Measurements from ENCODE around the gene CTIF. TPM values are rescaled to one million over a fixed set of nuclear protein-coding genes. Genes with fewer than 3 reads are reported as not detected.

CTIF gene
- total RNA-seq, 4 donors from 2014 or later = 14.1 to 78.2 (median 18.4) TPM

- Histone ChIP-seq H3K9me3 (no peaks in the 10 kb centered on the region), H3K27me3 (no peaks in the 10 kb centered on the region), H3K4me1 (peaks cover 25 to 51% (median 37%) of the 10 kb centered on the region in 4 donors), H3K27ac (peak overlapping the region; percentile 70 to 78 (median 76)), H3K36me3 (no peaks in the 10 kb centered on the region), H3K4me3 (no peak overlapping the region)
- TF ChIP-seq POLR2A (IDR thresholded peaks at IDR 0.05) (no peak), EP300 (IDR thresholded peaks at IDR 0.05; ENCODE audit: low read depth) (no peak), CTCF (IDR thresholded peaks at IDR 0.05) (no peak), POLR2AphosphoS5 (IDR thresholded peaks at IDR 0.05) (no peak)
- intact Hi-C loops (cut with DNase I; ENCODE audit: low total_unique reads) (loop anchor here (10.0 kb wide), 1 partner anchor 163 kb away; no protein-coding TSS in a partner anchor), in situ Hi-C loops (cut with MboI; ENCODE audit: low pct_ligation_motif_present in 1 of 4, low pct_unique_long_range_greater_than_20kb in 1 of 4, low sequenced_read_pairs in 3 of 4) (loop anchor here in 1 of 4 donors (25.0 kb wide), 1 partner anchor 180 kb away; the partner anchor contains the start of gene SMAD7)
- DNase-seq = no peak
- WGBS, 2 donors (ENCODE audit: low coverage in 1 of 2) = 52% methylated on average over 2 of the region's 2 CpGs; no CpG with 5 or more reads in 1 of the 2 donors
These were observed 243.1 kb downstream of the CTIF start for GRCh38 chr18:48781988-48782363.

- no peaks in the 10 kb centered on the region for H3K36me3 ChIP-seq
- no peak for DNase-seq
- H3K4me3 ChIP-seq = no peak overlapping the region
- intact Hi-C loops (cut with DNase I; ENCODE audit: low total_unique reads) = loop anchor here (10.0 kb wide), 1 partner anchor 162 kb away; no protein-coding TSS in a partner anchor
- H3K4me1 ChIP-seq = peaks cover 25 to 46% (median 36%) of the 10 kb centered on the region in 4 donors
- peak overlapping the region; percentile 70 to 78 (median 76) for H3K27ac ChIP-seq
- 90% methylated on average over 11 of the region's 11 CpGs; no CpG with 5 or more reads in 1 of the 2 donors for WGBS, 2 donors (ENCODE audit: low coverage in 1 of 2)
- TF ChIP-seq POLR2A (IDR thresholded peaks at IDR 0.05) (no peak), POLR2AphosphoS5 (IDR thresholded peaks at IDR 0.05) (no peak), CTCF (IDR thresholded peaks at IDR 0.05) (no peak), EP300 (IDR thresholded peaks at IDR 0.05; ENCODE audit: low read depth) (no peak)
- H3K9me3 ChIP-seq = no peaks in the 10 kb centered on the region
- in situ Hi-C loops (cut with MboI; ENCODE audit: low pct_ligation_motif_present in 1 of 4, low pct_unique_long_range_greater_than_20kb in 1 of 4, low sequenced_read_pairs in 3 of 4) = loop anchor here in 1 of 4 donors (25.0 kb wide), 1 partner anchor 180 kb away; the partner anchor contains the start of gene SMAD7
- H3K27me3 ChIP-seq = no peaks in the 10 kb centered on the region
These were observed 243.6 kb downstream of the CTIF start for GRCh38 chr18:48782381-48782861.

- WGBS, 2 donors (ENCODE audit: low coverage in 1 of 2) = 92% methylated on average over 24 of the region's 24 CpGs; no CpG with 5 or more reads in 1 of the 2 donors
- H3K27me3 ChIP-seq = no peaks in the 10 kb centered on the region
- no peak overlapping the region for H3K27ac ChIP-seq
- intact Hi-C loops (cut with DNase I; ENCODE audit: low total_unique reads) (loop anchor here (10.0 kb wide), 1 partner anchor 161 kb away; no protein-coding TSS in a partner anchor), in situ Hi-C loops (cut with MboI; ENCODE audit: low pct_ligation_motif_present in 1 of 4, low pct_unique_long_range_greater_than_20kb in 1 of 4, low sequenced_read_pairs in 3 of 4) (loop anchor here in 1 of 4 donors (25.0 kb wide), 1 partner anchor 178 kb away; the partner anchor contains the start of gene SMAD7)
- TF ChIP-seq POLR2A (IDR thresholded peaks at IDR 0.05) (no peak), CTCF (IDR thresholded peaks at IDR 0.05) (no peak), EP300 (IDR thresholded peaks at IDR 0.05; ENCODE audit: low read depth) (no peak), POLR2AphosphoS5 (IDR thresholded peaks at IDR 0.05) (no peak)
- H3K4me3 ChIP-seq = no peak overlapping the region
- DNase-seq = no peak
- no peaks in the 10 kb centered on the region for H3K9me3 ChIP-seq
- peaks cover 25 to 46% (median 33%) of the 10 kb centered on the region in 4 donors for H3K4me1 ChIP-seq
- H3K36me3 ChIP-seq = no peaks in the 10 kb centered on the region
These were observed 245.0 kb downstream of the CTIF start for GRCh38 chr18:48783616-48784520.

- WGBS, 2 donors (ENCODE audit: low coverage in 1 of 2) = 83 to 100% methylated on average over 1 to 5 of the region's 5 CpGs
- intact Hi-C loops (cut with DNase I; ENCODE audit: low total_unique reads) = loop anchor here (10.0 kb wide), 1 partner anchor 160 kb away; no protein-coding TSS in a partner anchor
- Histone ChIP-seq H3K4me1 (peaks cover 25 to 39% (median 32%) of the 10 kb centered on the region in 4 donors), H3K36me3 (no peaks in the 10 kb centered on the region), H3K27ac (peak overlapping the region in 1 of 4 donors; percentile 32), H3K4me3 (no peak overlapping the region), H3K27me3 (no peaks in the 10 kb centered on the region), H3K9me3 (no peaks in the 10 kb centered on the region)
- no peak for DNase-seq
- TF ChIP-seq POLR2A (IDR thresholded peaks at IDR 0.05) (no peak), CTCF (IDR thresholded peaks at IDR 0.05) (no peak)
- in situ Hi-C loops (cut with MboI; ENCODE audit: low pct_ligation_motif_present in 1 of 4, low pct_unique_long_range_greater_than_20kb in 1 of 4, low sequenced_read_pairs in 3 of 4) = loop anchor here in 1 of 4 donors (25.0 kb wide), 1 partner anchor 178 kb away; the partner anchor contains the start of gene SMAD7
These were observed 245.8 kb downstream of the CTIF start for GRCh38 chr18:48784656-48785055.

All from transverse colon (tissue), 4 donors.